ENCODE measurements around the gene RAB8B. TPM values are rescaled to one million over a fixed set of nuclear protein-coding genes. Genes with fewer than 3 reads are reported as not detected.

Gene RAB8B
- 6.7 TPM for total RNA-seq

DNA sequence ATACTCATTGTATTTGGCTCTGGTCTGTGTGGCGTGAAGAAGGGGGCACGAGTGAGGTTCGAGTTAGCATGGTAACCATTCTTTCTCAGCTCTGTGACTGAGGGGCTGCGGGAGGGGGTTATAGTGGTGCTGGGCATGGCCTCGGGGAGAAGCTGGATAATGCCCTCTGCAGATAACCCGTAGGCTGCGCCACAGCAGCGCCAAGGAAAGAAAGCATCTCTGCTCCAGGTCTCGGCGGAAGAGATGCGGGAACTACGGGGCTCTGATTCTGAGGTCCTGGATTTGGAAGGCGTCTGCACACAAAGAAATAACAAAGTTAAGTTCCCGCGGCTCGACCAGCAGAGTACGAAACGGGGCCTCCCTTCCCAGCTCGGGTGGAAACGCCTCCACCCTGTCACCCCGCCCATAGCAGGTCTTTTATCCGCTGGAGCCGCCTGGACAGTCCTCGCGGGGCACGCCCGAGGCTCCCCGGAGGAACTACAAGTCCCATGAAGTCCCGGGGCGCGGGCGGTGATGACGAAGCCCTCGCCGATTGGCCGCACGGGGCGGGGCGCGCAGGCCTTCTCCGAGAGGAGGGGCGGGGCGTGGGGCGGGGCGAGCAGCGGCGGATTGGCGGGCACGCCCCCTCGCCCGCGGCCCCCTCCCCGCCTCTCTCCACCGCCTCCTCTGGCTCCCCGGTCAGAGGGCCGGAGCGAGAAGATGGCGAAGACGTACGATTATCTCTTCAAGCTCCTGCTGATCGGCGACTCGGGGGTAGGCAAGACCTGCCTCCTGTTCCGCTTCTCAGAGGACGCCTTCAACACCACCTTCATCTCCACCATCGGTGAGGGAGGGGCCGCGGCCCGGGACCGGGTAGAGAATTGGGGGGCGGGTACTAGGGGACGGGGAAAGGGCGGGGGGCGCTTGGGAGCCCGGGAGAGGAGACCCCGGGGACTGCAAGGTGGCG lies at the start of gene RAB8B:
TSS of gene RAB8B (plus strand) at position 681 of the 946 bp plus-strand sequence. CDS start at position 700, 19 bp downstream.
- peak; percentile 98 for ATAC-seq

DNA sequence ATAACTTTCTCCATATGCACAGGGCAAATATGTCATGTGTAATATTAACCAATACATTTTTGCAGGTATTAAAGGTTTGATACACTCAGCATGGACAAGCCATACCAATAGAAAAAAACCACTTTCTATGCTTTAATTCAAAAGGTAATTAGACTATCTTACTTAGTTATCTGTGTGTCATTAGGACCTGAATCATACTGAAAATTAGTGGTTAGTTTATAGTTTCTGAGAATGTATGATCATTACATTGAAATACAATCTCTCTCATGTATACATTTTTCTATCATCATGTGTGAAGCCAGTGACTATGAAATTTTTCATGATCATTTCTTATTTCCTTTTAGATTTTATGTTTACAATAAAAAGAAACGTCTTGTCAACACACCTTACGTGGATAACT lies 48.5 kb upstream of the RAB8B start:
- ATAC-seq: no peak

DNA sequence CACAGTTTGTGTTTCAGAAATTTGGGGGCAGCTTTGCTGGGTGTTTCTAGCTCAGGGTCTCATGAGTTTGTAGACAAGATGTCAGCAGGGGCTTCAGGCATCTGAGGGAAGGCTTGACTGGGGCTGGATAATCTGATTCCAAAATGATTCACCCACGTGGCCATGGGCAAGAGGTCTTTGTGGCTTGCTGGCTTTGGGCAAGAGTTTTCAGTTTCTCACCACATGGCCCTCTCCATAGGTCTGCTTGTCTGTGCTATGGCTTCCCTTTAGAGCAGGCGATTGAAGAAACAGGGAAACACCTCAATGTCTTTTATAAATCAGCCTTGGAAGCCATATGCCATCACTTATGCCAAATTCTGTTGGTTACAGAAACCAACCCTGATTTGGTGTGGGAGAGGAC lies 44.0 kb upstream of the RAB8B start:
- no peak for ATAC-seq

DNA sequence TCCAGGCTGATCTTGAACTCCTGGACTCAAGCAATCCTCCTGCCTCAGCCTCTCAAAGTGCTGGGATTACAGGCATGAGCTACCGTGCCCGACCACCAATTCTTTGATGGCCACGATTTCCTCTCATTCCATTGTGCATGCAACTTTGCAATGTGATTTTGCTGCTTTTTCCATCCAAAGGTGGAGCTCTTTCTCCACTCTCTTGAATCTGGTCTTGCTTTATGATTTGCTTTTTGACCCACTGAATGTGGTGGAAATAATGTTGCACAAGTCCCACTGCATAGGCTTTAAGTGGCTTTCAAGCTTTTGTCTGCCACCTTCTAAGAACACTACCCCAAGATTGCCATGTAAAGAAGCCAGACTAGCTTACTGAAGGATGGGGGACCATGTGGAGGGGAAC lies 42.7 kb upstream of the RAB8B start:
- ATAC-seq: no peak

DNA sequence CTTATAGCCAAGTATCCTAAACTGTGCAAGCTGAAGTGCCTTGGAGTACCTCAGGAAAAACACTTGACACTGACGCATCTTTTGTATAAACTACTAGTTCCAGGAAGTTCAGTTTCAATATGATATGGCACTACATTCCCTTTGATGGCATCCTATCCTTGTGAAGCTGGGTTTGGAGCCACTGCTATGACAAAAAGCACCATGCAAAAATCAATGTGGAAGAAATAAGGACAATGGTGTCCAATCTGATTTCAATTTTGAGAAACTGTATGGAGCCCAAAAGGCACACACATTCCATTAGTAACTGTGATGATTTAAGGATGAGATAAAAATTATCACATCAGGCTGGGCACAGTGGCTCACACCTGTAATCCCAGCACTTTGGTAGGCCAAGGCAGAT lies 37.7 kb upstream of the RAB8B start:
- ATAC-seq: no peak

DNA sequence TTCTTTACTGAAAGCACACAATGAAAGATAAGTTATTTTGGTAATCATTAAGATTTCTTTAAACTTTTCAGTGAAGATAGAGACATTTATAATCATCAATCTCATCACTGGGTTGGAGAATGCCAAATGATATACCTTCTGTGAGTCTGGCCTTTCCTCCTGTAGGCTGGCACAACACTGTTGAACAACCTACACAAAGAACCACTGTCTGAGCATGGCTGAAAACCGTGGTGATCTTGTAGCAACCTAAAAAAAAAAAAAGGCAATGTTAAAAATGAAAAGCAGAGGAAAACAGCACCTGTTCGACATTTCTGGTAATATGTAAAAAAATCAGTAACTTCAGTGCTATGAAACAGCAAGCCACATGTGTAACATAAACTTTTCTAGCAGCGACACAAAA lies 33.9 kb upstream of the RAB8B start:
- no peak for ATAC-seq

DNA sequence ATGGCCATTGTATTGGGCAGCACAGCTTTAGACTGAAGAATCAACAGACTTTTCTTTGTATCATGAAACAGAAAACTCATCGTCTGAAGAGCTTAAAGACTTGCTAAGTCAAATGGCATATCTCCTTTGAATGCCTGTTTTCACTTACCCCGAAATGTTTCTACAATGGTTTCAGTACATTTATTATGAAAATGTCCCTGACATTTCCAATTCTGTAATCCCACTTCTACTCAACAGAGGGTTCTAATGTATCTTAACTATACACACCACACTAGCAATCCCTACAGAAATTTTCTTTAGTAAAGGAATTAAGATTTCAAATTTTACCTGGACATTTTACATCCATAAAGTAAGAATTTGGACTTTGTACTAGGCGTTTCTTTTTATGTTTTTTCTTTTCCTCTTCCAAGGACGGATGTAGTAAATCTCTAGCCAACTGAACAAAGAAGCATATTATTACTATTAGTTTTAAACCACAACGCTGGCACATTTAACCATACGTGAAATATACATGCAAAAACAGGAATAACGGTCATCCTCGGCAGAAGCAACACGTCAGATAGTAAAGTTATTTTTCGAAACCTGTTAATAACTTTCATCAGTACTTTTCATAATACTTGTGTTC lies 33.2 kb upstream of the RAB8B start:
- no peak for ATAC-seq

DNA sequence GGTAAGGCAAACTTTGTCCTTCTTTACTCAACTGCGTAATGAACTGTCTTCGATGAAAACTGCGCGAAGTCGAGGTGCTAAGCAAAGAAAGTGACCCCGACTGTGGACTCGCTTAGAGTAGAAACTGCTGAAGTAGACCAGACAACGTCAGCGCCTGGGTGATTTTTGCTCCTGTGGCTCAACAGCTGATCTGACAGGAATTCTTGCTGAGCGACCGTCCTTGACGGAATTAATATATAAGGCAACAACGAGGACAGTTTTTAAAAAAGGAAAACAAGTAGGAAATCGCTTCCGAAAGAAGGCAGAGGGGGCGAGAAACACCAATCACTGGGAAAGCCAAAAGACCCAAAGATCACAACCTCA lies 32.7 kb upstream of the RAB8B start:
- no peak for ATAC-seq

DNA sequence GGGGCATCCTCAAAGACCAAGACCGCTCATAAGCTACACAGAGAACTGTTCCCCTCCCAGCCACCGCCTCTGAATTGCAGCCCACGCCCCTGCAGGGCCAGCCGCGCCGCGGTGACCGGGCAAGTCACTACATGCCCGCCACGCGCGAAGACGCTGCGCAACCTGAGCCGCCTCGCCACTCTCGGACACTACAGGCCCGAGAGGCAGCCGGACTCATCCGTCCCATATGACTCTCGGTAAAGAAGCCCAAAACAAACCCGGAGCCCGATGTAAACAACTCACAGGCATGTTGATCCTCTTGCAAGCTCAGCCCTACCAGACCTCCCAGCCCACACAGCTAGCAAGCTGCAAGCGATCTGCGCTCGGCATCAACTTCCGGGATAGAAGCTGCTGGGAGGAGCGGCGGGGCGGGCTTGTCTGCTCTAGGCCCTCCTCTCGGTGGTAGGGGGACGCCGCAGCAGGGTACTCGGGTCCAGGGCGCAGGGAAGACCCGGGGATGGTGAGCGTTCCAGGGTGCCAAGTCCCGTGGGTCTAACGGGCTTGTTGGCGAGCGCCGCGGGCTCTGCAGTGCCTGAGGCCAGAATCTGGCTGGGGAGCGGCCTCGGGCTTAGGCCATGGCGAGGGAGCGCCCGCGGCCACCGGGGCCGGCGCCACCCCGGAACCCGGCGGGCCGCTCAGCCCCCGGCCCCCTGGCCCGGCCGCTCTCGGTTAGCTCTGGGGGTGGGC lies 32.1 kb upstream of the RAB8B start, which contains the start of gene RPS27L:
TSS of gene RPS27L (minus strand) at position 360 of the 726 bp plus-strand sequence. CDS start at position 288, 72 bp downstream.
- peak; percentile 93 for ATAC-seq

DNA sequence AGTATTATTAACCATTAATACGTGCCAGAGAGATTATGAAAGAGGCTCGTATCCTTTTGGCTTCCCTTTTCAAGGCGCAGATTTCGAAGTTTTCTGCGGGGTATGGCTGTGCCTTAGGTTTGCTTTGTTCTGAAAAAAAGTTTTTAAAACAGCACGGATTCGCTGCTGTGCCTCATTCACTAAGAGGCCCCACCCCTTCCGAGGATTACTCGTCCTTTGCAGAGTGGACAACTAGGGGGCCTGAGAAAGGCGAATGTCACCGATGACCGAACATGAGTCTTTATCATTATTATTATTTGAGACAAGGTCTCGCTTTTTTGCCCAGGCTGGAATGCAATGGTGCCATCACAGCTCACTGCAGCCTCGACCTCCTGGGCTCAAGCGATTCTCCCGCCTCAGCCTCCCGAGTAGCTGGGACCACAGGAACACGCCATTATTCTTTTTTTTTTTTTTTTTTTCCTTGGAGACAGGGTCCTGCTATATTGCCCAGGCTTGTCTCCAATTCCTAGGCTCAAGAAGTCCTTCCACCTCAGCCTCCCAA lies 31.4 kb upstream of the RAB8B start:
- peak; percentile 42 for ATAC-seq

DNA sequence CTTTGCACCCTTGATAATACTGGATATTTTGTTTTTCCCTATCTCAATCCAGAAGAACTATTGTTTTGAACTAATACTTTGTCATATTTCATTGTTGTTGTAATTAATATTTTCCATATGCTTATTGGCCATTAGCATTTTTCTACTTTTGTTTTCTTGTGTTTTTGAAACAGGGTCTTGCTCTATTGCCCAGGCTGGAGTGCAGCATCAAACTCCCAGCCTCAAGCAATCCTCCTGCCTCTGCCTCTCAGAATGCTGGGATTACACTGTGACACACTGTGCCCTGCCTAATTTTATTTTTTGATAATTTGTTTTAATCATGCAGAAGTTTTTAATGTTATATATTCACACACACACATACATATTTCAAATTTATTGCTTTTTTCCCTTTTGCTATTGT lies 28.8 kb upstream of the RAB8B start:
- ATAC-seq: no peak

DNA sequence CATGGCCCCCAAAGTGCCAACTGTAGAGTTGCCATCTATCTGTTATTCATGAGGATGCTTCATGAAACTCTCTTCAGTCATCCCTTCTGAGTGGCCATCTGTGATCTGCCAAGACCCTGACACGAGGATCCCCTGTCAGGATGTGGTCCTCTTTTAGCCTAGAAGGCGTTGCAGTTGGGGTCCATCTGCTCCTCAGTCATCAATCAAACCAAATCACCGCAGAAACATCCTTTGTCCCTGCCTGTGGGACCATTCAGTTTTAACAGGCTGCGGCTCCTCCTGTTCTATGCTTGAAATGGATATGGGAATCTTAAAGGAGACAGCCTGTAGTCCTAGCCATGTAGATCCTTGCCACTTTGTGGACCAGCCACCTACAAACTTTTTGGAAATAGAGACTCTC lies 26.2 kb upstream of the RAB8B start:
- ATAC-seq: no peak

DNA sequence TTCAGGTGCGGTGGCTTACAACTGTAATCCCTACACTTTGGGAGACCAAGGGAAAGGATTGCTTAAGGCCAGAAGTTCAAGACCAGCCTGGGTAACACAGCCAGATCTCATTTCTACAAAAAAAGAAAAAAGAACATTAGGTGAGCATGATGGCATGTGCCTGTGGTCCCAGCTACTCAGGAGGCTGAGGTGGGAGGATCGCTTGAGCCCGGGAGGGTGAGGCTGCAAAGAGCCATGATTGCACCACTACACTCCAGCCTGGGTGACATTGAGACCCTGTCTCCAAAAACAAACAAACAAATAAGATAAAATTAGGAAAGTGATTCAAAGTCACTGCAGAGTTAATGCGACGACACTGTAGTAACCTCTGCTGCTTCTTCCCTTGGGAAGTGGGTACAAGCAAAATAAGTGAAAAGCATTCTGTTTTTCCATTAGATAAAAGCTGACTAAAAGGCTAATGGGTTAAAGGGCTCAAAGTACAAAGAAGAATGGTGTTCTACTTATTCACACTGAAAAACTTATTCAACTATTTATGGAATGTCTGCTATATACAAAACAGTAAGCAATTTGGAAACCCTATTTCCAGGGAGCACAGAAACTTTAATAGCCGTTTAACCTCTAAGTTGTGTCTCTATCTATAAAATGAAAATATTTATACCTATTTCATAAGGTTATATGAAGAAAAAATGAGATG lies 24.1 kb upstream of the RAB8B start:
- no peak for ATAC-seq

DNA sequence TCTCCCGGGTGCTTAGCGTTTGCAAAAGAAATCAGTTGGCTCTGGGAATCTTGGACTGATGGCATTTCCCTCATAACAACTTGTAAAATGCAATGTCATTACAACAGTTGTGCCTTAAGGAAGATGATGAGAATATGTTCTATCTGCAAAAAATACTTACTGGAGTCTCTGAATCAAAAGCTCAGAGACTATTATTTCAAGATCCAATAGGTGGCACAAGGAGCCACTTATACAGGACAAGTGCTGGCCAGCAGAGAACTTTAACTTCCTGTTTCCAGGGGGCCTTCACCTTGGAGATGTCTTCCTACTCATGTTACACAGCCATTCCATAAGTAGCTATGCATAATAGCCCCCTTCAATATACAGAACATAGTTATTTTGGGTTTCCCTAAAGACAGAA lies 23.2 kb upstream of the RAB8B start:
- ATAC-seq: no peak

DNA sequence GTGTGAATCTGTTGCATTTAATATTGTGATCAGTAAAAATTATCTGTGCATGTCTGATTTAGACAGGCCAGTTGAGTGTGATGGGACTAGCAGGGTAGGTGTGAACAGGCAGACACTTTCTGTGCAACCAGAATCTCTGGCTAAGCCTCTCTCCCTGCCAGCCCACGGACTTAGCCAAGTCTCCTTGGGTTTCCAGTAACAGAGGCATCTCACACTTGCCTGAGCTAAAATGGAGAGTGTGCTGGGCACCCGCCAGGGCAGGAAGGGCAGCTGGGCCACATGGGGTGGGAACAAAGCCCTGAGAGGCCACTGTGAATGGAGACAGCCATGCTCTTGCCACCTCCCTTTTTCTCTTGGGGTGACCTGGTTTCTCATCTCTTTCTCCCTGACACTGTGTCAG lies 19.6 kb upstream of the RAB8B start:
- ATAC-seq: no peak

DNA sequence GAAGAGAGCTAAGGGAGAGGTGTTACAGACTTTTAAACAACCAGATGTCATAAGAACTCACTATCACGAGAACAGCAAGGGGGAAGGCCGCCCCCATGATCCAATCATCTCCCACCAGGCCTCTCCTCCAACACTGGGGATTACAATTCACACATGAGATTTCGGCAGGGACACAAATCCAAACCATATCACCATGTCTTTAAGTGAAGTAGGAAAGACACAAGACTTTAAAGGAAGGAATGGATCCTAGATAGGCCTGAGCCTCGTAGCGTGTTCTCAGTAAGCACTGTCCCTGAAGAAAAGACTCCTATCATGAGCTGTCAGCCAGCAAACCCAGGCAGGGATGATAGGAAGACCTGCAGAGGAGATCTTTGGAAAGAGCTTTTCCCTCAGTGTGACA lies 17.0 kb upstream of the RAB8B start:
- ATAC-seq: no peak

DNA sequence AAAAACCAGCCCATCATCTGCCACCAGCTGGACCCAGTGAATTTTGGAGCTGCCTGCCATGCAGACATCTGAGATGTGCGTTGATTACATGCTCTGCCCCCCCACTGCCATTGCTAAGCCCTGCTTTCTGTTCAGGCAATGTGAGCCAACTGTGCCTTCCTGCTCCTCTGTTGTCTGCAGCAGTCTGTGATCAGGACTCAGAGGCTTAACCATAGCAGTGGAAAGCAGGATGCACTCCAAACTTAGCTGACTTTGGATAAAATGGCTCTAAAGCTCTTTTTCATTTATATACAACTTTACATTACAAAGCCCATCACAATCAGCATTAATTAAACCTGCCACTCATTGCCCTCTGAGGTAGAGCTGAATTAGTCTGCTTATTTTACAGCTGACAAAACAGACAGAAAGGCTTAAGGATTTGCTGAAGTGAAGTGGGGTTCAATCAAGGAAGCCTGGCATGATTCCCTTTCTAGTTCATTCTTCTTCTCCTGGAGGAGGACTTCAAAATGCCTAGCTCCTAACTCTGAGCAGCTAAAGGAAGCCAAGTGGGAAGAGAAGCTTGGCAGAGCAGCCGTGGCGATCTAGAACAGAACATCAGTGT lies 16.5 kb upstream of the RAB8B start:
- no peak for ATAC-seq

DNA sequence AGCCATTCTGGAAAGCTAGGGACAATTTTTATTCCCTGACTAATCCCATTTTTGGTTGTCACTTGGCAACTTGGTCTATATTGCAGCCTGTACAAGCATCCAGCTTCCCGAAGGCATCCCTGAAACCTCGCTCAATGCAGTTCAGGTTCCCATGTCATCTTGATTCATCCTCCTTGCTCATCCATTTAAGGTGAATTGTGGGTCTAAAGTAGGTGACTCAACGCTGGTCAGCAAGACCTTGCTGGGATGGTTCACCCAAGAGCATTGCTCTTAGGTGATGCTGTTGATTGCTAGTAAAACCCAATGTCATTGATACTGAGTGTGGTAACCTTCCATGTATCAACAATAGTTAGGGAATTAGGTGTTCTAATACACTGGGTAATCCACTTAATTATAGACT lies 13.1 kb upstream of the RAB8B start:
- ATAC-seq: no peak

DNA sequence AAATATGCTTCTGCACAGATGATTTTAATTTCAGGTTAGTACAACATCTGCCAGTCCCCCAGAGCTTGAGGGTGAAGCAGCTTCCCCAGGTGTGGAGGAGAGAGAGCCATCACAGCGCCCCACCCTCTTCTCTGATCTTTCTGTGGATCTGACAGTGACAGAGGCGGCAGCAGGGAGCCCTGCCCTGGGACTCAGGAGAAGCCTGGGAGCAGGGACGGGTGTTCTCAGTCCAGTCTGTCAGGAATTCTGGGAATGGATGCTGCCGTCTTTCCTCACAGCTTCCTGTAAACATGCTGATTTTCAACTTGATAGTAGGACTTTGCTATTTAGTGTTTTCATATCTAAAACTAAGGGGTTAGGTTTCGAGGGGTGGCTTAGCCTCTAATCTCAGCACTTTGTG lies 11.4 kb upstream of the RAB8B start:
- no peak for ATAC-seq

DNA sequence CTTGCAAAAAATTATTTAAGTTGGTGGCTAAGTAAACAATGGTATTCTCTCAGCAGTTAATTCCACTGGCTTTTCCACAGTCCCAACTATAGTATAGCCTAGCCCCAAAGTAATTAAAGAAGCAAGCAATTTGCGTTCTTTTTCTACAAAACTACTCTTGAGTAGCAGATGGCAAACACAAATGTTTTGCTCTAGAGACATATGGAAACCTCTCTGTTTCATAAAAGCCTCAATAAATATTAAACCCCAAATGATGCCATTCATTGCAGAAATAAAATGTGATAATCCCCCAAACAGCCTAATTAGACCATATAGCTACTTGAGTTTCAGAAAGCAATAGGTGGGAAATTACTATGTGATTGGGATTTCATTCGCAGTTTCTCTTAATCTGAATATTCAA lies 8.7 kb upstream of the RAB8B start:
- ATAC-seq: no peak

DNA sequence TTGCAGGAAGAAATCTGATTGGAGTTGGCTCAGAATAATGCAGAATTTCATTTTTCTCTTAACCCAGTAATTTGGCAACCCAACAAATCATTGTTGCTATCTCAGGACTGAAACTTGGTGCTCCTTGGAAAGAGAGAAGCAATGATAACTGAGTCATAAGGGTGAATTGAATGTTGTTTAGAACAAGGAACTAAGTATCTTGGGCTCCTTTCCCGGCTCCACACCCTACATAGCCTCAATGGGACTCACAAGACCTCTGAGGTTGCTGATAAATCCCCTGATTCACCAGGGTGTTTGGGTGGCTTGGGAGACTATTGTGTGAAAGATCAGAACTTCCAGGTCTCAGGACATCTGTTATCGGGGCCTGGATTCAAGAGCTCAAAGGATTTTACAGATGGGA lies 7.8 kb upstream of the RAB8B start:
- ATAC-seq: peak; percentile 83

DNA sequence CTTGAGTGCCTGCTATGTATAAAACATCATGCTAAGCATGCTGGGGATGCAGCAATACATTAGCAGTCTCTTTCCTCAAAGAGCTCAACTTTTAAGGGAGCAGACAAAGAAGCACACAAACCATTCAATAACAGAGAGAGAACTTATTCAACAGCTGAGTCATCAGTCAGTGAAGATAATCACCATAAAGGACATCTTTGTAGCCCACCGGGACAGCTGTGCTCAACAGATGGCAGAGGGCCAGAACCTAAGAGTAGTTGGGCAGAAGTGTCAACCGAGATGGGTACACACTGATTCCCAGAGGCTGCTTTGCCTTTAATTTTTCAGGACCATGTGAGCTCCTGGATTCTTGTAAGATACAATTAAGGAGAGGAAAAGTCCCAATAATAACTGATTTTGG lies 4.2 kb upstream of the RAB8B start:
- ATAC-seq: no peak

Data from esophagus mucosa (tissue), 1 donor.